ENCODE results near the gene KRT20. TPM values are rescaled to one million over a fixed set of nuclear protein-coding genes. Genes with fewer than 3 reads are reported as not detected.
"Not testable (repeated sequence)": the region's sequence is repeated elsewhere in the genome, so short reads cannot be mapped to it uniquely, and the experiment has no call there.

KRT20 gene
- total RNA-seq, 1 donor from 2014 or later = not detected

GRCh38 chr17:40900809-40901356 is 15.8 kb upstream of the KRT20 start:
- DNase-seq (ENCODE audit: extremely low read depth, low read depth, low spot score) = no peak

DNA sequence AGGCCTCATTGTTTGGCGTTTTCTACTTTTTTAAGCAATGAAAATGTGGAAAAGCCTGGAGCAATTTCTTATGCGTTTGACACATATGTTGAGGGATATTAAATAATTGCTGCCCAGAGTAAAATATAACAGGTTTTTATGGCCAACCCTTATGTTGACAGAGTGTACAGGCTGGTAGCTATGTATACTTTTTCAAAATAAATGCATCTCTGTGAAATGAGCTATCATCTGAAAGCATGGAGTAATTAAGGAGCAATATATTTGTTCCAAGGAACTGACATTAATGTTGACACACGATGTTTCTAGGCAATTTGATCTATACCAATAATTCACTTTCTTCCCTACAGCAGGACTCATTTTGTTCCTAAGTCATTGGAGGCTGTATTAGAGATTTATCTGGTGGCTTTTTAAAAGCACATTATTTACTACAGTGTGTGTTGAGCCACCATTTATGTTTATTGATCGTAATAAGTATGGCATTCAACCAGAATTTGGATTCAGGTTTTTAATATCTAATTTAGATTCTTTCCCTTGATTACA is 11.9 kb upstream of the KRT20 start:
- no peak for DNase-seq (ENCODE audit: extremely low read depth, low read depth, low spot score)

- DNase-seq (ENCODE audit: extremely low read depth, low read depth, low spot score) = no peak
Measured at GRCh38 chr17:40895106-40895730, 10.2 kb upstream of the KRT20 start.

GRCh38 chr17:40888196-40888720 is 3.2 kb upstream of the KRT20 start:
- no peak for DNase-seq (ENCODE audit: extremely low read depth, low read depth, low spot score)

- no peak for DNase-seq (ENCODE audit: extremely low read depth, low read depth, low spot score)
Measured at GRCh38 chr17:40886090-40886489, 1.0 kb upstream of the KRT20 start.

DNA sequence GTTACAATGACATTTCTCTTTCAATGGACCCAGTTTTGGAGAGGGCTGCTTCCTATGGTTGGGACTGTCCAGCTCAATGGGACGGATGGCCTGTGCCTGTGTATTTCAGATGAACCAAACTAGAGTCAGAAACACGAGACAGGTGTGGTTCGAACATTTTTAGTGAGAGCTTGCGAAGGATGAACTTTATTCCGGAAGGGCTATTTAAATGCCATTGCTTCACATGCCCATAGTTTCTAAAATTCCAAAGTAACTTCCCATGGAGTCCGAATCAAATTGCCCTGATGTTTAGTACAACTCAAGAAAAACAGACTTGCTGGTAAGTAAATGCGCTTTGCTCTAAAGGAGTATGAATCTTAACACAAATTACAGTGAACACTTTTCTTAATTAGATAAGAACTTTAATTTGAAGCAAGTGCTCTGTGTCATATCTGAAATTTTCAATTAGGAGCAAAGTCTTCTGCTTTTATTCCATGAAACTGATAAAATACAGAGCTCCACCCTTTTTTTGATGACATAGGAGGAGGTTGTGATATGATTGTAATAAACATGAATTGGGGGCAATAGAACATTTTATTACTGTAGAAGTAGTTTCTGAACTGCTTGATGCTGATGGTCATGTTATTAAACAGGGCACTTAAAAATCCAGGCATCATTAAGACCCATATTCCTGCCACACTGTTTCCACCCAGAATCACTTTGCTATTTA is 1.3 kb downstream of the KRT20 start:
- DNase-seq (ENCODE audit: extremely low read depth, low read depth, low spot score) = no peak

GRCh38 chr17:40883031-40883430 is 2.0 kb downstream of the KRT20 start:
- no peak for DNase-seq (ENCODE audit: extremely low read depth, low read depth, low spot score)

DNA sequence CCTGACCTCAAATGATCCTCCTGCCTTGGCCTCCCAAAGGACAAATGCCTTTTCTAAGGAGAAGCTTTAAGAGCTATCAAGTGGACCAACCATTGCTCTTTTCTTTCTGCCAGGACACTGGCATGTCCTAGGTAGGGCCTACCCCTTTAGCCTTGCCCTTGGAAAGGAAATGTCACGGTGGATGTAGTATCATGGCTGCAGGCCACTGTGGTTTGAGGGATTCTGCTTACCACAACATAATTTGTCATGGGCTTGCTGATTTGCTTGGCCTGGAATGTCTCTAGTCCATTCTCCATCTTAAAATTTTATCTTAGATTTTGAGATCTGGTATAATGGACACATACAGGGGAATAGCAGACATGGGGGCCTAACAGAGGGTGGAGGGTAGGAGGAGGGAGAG is 6.0 kb downstream of the KRT20 start:
- no peak for DNase-seq (ENCODE audit: extremely low read depth, low read depth, low spot score)

GRCh38 chr17:40878044-40878443 is 7.0 kb downstream of the KRT20 start:
- DNase-seq (ENCODE audit: extremely low read depth, low read depth, low spot score) = no peak

GRCh38 chr17:40873801-40874200 is 11.2 kb downstream of the KRT20 start:
- DNase-seq (ENCODE audit: extremely low read depth, low read depth, low spot score) = no peak

GRCh38 chr17:40873255-40873654 is 11.8 kb downstream of the KRT20 start:
- DNase-seq (ENCODE audit: extremely low read depth, low read depth, low spot score) = no peak

GRCh38 chr17:40872416-40872815 is 12.6 kb downstream of the KRT20 start:
- DNase-seq (ENCODE audit: extremely low read depth, low read depth, low spot score) = no peak

- no peak for DNase-seq (ENCODE audit: extremely low read depth, low read depth, low spot score)
Measured at GRCh38 chr17:40871316-40871715, 13.7 kb downstream of the KRT20 start.

- no peak for DNase-seq (ENCODE audit: extremely low read depth, low read depth, low spot score)
Measured at GRCh38 chr17:40870136-40870535, 14.9 kb downstream of the KRT20 start.

DNA sequence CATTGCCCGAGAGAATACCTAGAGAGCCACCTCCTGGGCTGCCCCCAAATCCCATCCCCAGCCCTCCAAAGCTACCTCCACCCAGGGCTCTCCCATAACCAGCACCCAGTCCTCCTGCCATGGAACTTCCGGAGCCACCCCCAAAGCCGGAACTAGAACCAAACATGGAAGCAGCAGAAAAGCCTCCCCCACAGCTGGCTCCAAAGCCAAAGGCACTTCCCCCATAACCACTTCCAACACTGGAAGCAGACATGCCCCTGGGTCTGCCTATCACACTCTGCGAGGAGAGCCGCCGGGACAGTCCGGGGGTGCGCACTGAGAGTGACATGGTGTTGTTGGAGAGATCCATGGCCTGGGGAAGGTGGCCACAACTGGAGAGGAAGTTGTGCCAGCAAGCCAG is 18.2 kb downstream of the KRT20 start, which contains the start of gene KRT12:
Gene KRT12 (minus strand): TSS at position 386 of the 400 bp plus-strand sequence. CDS start 37 bp downstream, at position 349.
- no peak for DNase-seq (ENCODE audit: extremely low read depth, low read depth, low spot score)

DNA sequence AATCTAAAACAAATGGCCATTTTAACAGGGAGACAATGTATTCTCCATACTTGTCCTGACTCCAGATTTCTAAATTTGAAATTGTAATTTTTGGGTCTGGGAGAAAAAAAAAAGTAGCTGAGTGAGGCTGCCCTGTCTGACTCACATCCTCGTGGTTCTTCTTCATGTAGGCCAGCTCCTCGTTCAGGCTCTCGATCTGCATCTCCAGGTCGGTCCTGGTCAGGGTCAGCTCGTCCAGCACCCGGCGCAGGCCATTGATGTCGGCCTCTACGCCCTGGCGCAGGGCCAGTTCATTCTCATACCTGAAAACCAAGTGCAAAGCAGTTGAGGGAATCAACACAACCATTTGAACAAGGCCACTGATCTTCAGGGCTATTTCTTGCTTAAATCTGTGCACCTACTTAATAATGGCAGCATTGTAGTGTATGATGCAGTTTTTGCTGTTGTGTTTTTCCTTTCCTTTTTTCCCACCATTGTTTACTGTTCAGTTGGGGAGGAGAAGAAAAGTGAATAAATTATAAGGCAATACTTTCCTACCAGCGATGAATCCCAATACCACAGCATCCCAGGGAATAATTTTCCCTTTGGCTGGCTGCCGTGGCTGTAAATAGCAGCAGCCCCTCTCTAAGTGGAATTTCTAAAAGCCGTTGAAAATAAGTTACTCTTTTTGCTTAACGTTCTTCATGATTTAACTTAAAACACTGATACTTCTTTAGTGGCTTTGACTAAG is 20.2 kb downstream of the KRT20 start:
- no peak for DNase-seq (ENCODE audit: extremely low read depth, low read depth, low spot score)

- DNase-seq (ENCODE audit: extremely low read depth, low read depth, low spot score) = no peak
Measured at GRCh38 chr17:40862985-40863733, 21.9 kb downstream of the KRT20 start.

DNA sequence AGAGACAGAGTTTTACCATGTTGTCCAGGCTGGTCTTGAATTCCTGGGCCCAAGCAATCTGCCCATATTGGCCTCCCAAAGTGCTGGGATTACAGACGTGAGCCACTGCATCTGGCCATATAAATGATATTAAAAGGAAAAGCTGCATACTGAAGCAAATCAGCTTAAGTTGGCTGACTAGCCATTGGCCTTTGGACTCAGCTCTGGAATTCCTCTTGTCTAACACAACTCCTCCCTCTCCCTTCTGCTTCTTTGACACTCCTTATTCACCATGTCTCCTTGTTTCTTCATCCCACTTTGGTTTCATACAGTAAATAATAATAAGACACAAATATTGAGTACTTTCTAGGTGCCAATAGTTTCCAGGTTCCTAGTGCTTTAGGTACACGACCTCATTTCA is 25.5 kb downstream of the KRT20 start:
- DNase-seq (ENCODE audit: extremely low read depth, low read depth, low spot score) = no peak

- DNase-seq (ENCODE audit: extremely low read depth, low read depth, low spot score) = not testable (repeated sequence)
Measured at GRCh38 chr17:40858667-40859066, 26.4 kb downstream of the KRT20 start.

GRCh38 chr17:40857535-40857934 is 27.5 kb downstream of the KRT20 start:
- DNase-seq (ENCODE audit: extremely low read depth, low read depth, low spot score) = no peak

Measured in glomerular endothelial cell (primary cell).